SH-SY5Y (cell line): Measurements from ENCODE around the gene RAD51B.

Experiments
- GATA2 ChIP-seq: IDR thresholded peaks from 2 replicates; pipeline ENCODE4 v1.6.1; 2011; ENCODE audit warnings: mild to moderate bottlenecking, low read depth, low read length
- GATA3 ChIP-seq: IDR thresholded peaks from 2 replicates; pipeline ENCODE4 v1.6.1; 2011; ENCODE audit warnings: low read depth, mild to moderate bottlenecking, low read length, moderate library complexity

DNA sequence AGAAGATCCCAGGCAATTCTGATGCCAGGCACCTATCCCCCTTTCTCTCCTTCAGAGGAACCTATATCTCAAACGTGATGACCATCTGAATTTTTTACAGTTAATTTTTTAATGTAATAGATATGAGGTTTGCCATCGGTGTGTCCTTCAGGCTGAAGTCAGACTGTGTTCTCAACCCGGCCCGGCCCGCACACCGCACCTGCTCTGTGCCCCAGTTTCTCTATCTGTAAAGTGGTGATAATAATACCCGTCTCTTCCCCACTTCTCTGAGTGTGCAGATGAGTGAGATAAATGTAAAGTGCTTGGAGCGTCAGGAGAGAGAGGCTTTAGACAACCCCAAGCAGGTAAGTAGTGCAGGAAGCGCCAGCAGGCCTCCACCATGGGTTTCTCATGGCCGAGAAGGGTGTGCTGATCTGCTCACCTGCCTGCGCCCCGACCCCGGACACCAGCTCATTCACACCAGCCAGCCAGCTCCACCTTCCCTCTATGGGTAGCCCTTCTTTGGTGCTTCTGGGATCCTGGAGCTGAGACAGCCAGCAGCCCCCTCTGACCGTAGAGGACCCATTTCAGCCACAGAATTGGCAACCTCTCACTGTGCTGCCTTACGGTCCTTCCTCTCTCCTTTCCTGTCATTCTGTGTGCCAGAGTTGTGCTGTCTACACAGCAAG is 893.3 kb downstream of the RAD51B start:
- TF ChIP-seq GATA3 (no peak), GATA2 (no peak)
